ENCODE data around the gene NPHP4. TPM values are rescaled to one million over a fixed set of nuclear protein-coding genes. Genes with fewer than 3 reads are reported as not detected.

The NPHP4 gene
- total RNA-seq: 18.0 and 19.5 TPM in 2 replicates

GRCh38 chr1:5992026-5992813, at the start of gene NPHP4:
Gene NPHP4, minus strand, starts transcription at chr1:5992425. Its CDS starts 6,136 bp downstream, at chr1:5986289.
- intact Hi-C loops (cut with micrococcal nuclease): loop anchor here (1.0 to 10.0 kb wide), 6 partner anchors 14 to 1793 kb away; partner anchors contain the start of genes ACOT7, CAMTA1, ICMT and KLHL21

GRCh38 chr1:6041432-6042062, 49.3 kb upstream of the NPHP4 start:
- intact Hi-C loops (cut with micrococcal nuclease): no loop called here

- intact Hi-C loops (cut with micrococcal nuclease): no loop called here
Measured at GRCh38 chr1:6040861-6041415, 48.7 kb upstream of the NPHP4 start.

- intact Hi-C loops (cut with micrococcal nuclease): no loop called here
Measured at GRCh38 chr1:6040444-6040843, 48.2 kb upstream of the NPHP4 start.

- intact Hi-C loops (cut with micrococcal nuclease): no loop called here
Measured at GRCh38 chr1:6039031-6039430, 46.8 kb upstream of the NPHP4 start.

- intact Hi-C loops (cut with micrococcal nuclease): no loop called here
Measured at GRCh38 chr1:6038603-6039002, 46.4 kb upstream of the NPHP4 start.

- intact Hi-C loops (cut with micrococcal nuclease): loop anchor here (1.0 kb wide), 1 partner anchor 9 kb away; no protein-coding TSS in a partner anchor
Measured at GRCh38 chr1:6037338-6037762, 45.1 kb upstream of the NPHP4 start.

- intact Hi-C loops (cut with micrococcal nuclease): no loop called here
Measured at GRCh38 chr1:6035719-6036118, 43.5 kb upstream of the NPHP4 start.

- intact Hi-C loops (cut with micrococcal nuclease): no loop called here
Measured at GRCh38 chr1:6035303-6035702, 43.1 kb upstream of the NPHP4 start.

- intact Hi-C loops (cut with micrococcal nuclease): no loop called here
Measured at GRCh38 chr1:6034750-6035096, 42.5 kb upstream of the NPHP4 start.

- intact Hi-C loops (cut with micrococcal nuclease): no loop called here
Measured at GRCh38 chr1:6033986-6034749, 41.9 kb upstream of the NPHP4 start.

GRCh38 chr1:6033124-6033523, 40.9 kb upstream of the NPHP4 start:
- intact Hi-C loops (cut with micrococcal nuclease): no loop called here

- intact Hi-C loops (cut with micrococcal nuclease): no loop called here
Measured at GRCh38 chr1:6030547-6031261, 38.5 kb upstream of the NPHP4 start.

- intact Hi-C loops (cut with micrococcal nuclease): no loop called here
Measured at GRCh38 chr1:6030132-6030531, 37.9 kb upstream of the NPHP4 start.

GRCh38 chr1:6029351-6029750, 37.1 kb upstream of the NPHP4 start:
- intact Hi-C loops (cut with micrococcal nuclease): loop anchor here (5.0 kb wide), 1 partner anchor 363 kb away; the partner anchor contains the start of gene ACOT7

GRCh38 chr1:6028042-6028850, 36.0 kb upstream of the NPHP4 start:
- intact Hi-C loops (cut with micrococcal nuclease): loop anchor here (1.0 to 5.0 kb wide), 2 partner anchors 9 to 364 kb away; partner anchors contain the start of gene ACOT7

- intact Hi-C loops (cut with micrococcal nuclease): loop anchor here (2.0 to 5.0 kb wide), 3 partner anchors 25 to 365 kb away; partner anchors contain the start of gene ACOT7
Measured at GRCh38 chr1:6027591-6027990, 35.4 kb upstream of the NPHP4 start.

- intact Hi-C loops (cut with micrococcal nuclease): loop anchor here (1.0 to 5.0 kb wide), 5 partner anchors 27 to 366 kb away; partner anchors contain the start of genes ACOT7 and RPL22
Measured at GRCh38 chr1:6026095-6026809, 34.0 kb upstream of the NPHP4 start.
